SK-N-SH (cell line): ENCODE measurements around the gene RIPOR2.

Source experiments
- CHD2 ChIP-seq: fragments of 150-350 bp; IDR thresholded peaks from 2 replicates; pipeline ENCODE4 v1.6.1; 2018; ENCODE audit warnings: low read length; ENCODE audit not compliant: partially characterized antibody
- EP300 ChIP-seq, 2 experiments: IDR thresholded peaks; 2 replicates each; pipeline versions ENCODE4 v1.4.0 to v1.6.1; 2012; ENCODE audit warnings: borderline replicate concordance in 1 of 2, low read depth in 1 of 2, low read length in 1 of 2
- EZH2phosphoT487 ChIP-seq: fragments of 200-600 bp; sonication (generic); IDR thresholded peaks from 2 replicates; pipeline ENCODE4 v1.6.1; 2017; ENCODE audit warnings: low read depth, mixed run types, mild to moderate bottlenecking, antibody characterized with exemption, moderate library complexity, borderline replicate concordance
- NFIC ChIP-seq: IDR thresholded peaks from 2 replicates; pipeline ENCODE4 v1.4.0; 2012; ENCODE audit warnings: borderline replicate concordance
- POLR2AphosphoS5 ChIP-seq: IDR thresholded peaks from 2 replicates; pipeline ENCODE4 v1.6.1; 2012; ENCODE audit warnings: low read depth, low read length
- RCOR1 ChIP-seq: fragments of 150-350 bp; IDR thresholded peaks from 2 replicates; pipeline ENCODE4 v1.6.1; 2017; ENCODE audit warnings: antibody characterized with exemption, low read length
- SMC3 ChIP-seq: IDR thresholded peaks from 2 replicates; pipeline ENCODE4 v1.6.1; 2012; ENCODE audit warnings: low read depth, low read length, improper control_type of control experiment
- TAF1 ChIP-seq: IDR thresholded peaks from 2 replicates; pipeline ENCODE4 v1.6.1; 2012; ENCODE audit warnings: low read depth, mild to moderate bottlenecking, low read length, moderate library complexity, borderline replicate concordance
- TF ChIP-seq, protein P1 (sequence below): fragments of 200-600 bp; sonication (generic); IDR thresholded peaks from 2 replicates; pipeline ENCODE4 v1.6.1; 2017; ENCODE audit warnings: antibody characterized with exemption, mild to moderate bottlenecking, moderate library complexity
- TF ChIP-seq, protein P2 (sequence below): IDR thresholded peaks from 2 replicates; pipeline ENCODE4; 2012
- TF ChIP-seq, protein P3 (sequence below): IDR thresholded peaks from 2 replicates; pipeline ENCODE4 v1.6.1; 2012; ENCODE audit warnings: mild to moderate bottlenecking, low read depth, low read length, moderate library complexity
- TF ChIP-seq, protein P4 (sequence below): IDR thresholded peaks from 2 replicates; pipeline ENCODE4 v1.4.0; 2012; ENCODE audit warnings: low read depth

DNA sequence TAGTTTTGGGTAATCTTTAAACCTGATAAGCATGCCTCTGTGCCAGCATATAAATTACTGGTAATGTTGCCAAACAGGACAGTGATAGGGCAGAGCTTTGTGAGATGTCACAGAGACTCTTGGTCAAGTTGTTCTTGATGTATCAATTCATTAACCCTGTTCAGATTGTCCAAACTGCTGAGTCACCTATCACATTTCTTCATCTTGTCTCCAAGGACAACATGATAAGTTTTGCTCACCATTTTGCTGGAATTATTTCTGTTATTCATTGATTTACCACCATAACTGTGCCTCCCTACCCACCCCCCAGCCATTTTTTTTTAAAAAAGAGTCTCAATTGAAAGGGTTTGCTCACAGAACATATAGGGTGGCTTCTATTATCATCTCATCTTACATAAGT is 180.5 kb downstream of the RIPOR2 start:
- TF ChIP-seq, protein P1, sequence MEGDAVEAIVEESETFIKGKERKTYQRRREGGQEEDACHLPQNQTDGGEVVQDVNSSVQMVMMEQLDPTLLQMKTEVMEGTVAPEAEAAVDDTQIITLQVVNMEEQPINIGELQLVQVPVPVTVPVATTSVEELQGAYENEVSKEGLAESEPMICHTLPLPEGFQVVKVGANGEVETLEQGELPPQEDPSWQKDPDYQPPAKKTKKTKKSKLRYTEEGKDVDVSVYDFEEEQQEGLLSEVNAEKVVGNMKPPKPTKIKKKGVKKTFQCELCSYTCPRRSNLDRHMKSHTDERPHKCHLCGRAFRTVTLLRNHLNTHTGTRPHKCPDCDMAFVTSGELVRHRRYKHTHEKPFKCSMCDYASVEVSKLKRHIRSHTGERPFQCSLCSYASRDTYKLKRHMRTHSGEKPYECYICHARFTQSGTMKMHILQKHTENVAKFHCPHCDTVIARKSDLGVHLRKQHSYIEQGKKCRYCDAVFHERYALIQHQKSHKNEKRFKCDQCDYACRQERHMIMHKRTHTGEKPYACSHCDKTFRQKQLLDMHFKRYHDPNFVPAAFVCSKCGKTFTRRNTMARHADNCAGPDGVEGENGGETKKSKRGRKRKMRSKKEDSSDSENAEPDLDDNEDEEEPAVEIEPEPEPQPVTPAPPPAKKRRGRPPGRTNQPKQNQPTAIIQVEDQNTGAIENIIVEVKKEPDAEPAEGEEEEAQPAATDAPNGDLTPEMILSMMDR = no peak
- TF ChIP-seq TAF1 (no peak), CHD2 (no peak), POLR2AphosphoS5 (no peak), NFIC (no peak), EP300 (IDR thresholded peaks at IDR 0.05; ENCODE audit: borderline replicate concordance in 1 of 2, low read depth in 1 of 2, low read length in 1 of 2) (no peak), EZH2phosphoT487 (no peak), RCOR1 (no peak), SMC3 (no peak)
- TF ChIP-seq, protein P2, sequence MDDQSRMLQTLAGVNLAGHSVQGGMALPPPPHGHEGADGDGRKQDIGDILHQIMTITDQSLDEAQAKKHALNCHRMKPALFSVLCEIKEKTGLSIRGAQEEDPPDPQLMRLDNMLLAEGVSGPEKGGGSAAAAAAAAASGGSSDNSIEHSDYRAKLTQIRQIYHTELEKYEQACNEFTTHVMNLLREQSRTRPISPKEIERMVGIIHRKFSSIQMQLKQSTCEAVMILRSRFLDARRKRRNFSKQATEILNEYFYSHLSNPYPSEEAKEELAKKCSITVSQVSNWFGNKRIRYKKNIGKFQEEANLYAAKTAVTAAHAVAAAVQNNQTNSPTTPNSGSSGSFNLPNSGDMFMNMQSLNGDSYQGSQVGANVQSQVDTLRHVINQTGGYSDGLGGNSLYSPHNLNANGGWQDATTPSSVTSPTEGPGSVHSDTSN = no peak
- TF ChIP-seq, protein P3, sequence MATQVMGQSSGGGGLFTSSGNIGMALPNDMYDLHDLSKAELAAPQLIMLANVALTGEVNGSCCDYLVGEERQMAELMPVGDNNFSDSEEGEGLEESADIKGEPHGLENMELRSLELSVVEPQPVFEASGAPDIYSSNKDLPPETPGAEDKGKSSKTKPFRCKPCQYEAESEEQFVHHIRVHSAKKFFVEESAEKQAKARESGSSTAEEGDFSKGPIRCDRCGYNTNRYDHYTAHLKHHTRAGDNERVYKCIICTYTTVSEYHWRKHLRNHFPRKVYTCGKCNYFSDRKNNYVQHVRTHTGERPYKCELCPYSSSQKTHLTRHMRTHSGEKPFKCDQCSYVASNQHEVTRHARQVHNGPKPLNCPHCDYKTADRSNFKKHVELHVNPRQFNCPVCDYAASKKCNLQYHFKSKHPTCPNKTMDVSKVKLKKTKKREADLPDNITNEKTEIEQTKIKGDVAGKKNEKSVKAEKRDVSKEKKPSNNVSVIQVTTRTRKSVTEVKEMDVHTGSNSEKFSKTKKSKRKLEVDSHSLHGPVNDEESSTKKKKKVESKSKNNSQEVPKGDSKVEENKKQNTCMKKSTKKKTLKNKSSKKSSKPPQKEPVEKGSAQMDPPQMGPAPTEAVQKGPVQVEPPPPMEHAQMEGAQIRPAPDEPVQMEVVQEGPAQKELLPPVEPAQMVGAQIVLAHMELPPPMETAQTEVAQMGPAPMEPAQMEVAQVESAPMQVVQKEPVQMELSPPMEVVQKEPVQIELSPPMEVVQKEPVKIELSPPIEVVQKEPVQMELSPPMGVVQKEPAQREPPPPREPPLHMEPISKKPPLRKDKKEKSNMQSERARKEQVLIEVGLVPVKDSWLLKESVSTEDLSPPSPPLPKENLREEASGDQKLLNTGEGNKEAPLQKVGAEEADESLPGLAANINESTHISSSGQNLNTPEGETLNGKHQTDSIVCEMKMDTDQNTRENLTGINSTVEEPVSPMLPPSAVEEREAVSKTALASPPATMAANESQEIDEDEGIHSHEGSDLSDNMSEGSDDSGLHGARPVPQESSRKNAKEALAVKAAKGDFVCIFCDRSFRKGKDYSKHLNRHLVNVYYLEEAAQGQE = no peak
- TF ChIP-seq, protein P4, sequence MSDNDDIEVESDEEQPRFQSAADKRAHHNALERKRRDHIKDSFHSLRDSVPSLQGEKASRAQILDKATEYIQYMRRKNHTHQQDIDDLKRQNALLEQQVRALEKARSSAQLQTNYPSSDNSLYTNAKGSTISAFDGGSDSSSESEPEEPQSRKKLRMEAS = no peak
